Right lung (tissue), 5 donors: ENCODE measurements around the gene AGBL3. TPM values are rescaled to one million over a fixed set of nuclear protein-coding genes. Genes with fewer than 3 reads are reported as not detected.

Experiments
- DNase-seq, 2 donors: peaks; one replicate each; pipeline ENCODE4 v3.0.0-alpha.2; 2013
- polyA plus RNA-seq, 5 donors: library from polyadenylated mRNA; unstranded; fragments of 120-200 nt; gene quantifications; one replicate each; pipeline versions ENCODE4 v1.2.1 to v1.2.3, GENCODE V29; 2013; ENCODE audit warnings: inconsistent platforms in 1 of 5, low replicate concordance in 1 of 5; ENCODE audit not compliant: insufficient read length in 5 of 5, insufficient read depth in 1 of 5

AGBL3 gene
- polyA plus RNA-seq, 5 donors: 8.7 to 16.9 (median 12.6) TPM

DNA sequence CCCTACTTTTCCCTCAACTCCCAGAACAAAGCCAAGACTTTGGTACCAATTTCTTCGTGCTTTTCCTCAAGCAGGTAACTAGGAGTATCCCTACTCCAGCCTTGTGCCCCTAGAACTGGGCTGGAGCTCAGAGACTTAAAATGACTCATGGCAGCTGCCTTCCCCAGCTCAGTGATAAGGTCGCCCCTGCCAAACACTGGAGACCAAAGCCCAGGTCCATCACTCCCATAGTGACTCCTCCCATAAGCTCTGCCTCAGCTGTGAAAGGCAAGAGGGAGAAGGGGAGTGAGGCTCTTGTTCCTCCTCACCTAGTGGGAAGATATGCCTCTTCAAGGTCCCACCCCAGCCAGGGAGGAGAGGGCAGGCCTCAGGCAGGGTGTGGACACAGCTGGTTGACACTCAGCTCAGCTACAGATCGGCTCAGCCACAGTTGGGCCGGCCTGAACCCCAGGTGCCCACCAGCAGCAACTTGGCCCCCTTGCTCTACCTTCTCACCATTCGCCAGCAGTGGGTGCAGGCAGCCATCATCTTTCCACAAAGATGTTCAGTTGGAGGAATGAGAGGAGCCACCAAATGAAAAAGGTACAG is 198.0 kb downstream of the AGBL3 start:
- DNase-seq: no peak

Other genes starting within 250 kb of the AGBL3 start
- gene CALD1, start 206.9 kb upstream of the AGBL3 start, polyA plus RNA-seq: 100 to 1,000 TPM; 173 to 252 (median 234) TPM
- gene TMEM140, start 161.6 kb downstream of the AGBL3 start, polyA plus RNA-seq: 10 to 100 TPM; 16.4 to 20.4 (median 16.9) TPM
- 10 to 100 TPM; 43.2 to 52.0 (median 45.0) TPM for gene CYREN, start 184.2 kb downstream of the AGBL3 start, polyA plus RNA-seq
- 10 to 100 TPM; 44.7 to 70.5 (median 49.9) TPM for gene WDR91, start 225.0 kb downstream of the AGBL3 start, polyA plus RNA-seq
- gene STRA8, start 247.3 kb downstream of the AGBL3 start, polyA plus RNA-seq: under 1 TPM; 0.11 to 0.42 (median 0.21) TPM